NCI-H82 treated with DMSO at 0.1 percent for 48 hours (cell line): ENCODE data around the gene SMARCA4.

Source experiments
- DNase-seq: peaks from one replicate; lab custom pipeline; 2025; ENCODE audit not compliant: unreplicated experiment; lab: John Stamatoyannopoulos, UW

SMARCA4 gene

GRCh38 chr19:11010041-11010440, 49.2 kb downstream of the SMARCA4 start:
- no peak for DNase-seq

- no peak for DNase-seq
Measured at GRCh38 chr19:11012507-11012906, 51.7 kb downstream of the SMARCA4 start.

GRCh38 chr19:11013771-11014170, 52.9 kb downstream of the SMARCA4 start:
- no peak for DNase-seq

- DNase-seq: no peak
Measured at GRCh38 chr19:11014403-11014911, 53.6 kb downstream of the SMARCA4 start.

GRCh38 chr19:11016631-11017030, 55.8 kb downstream of the SMARCA4 start:
- DNase-seq: no peak

GRCh38 chr19:11017275-11018035, 56.6 kb downstream of the SMARCA4 start:
- no peak for DNase-seq

- no peak for DNase-seq
Measured at GRCh38 chr19:11018179-11018578, 57.3 kb downstream of the SMARCA4 start.

GRCh38 chr19:11018763-11019162, 57.9 kb downstream of the SMARCA4 start:
- DNase-seq: no peak

GRCh38 chr19:11019262-11019661, 58.4 kb downstream of the SMARCA4 start:
- DNase-seq: no peak

- no peak for DNase-seq
Measured at GRCh38 chr19:11019824-11020223, 59.0 kb downstream of the SMARCA4 start.

- no peak for DNase-seq
Measured at GRCh38 chr19:11020423-11020822, 59.6 kb downstream of the SMARCA4 start.

- no peak for DNase-seq
Measured at GRCh38 chr19:11020982-11021759, 60.3 kb downstream of the SMARCA4 start.

GRCh38 chr19:11021760-11022144, 60.9 kb downstream of the SMARCA4 start:
- no peak for DNase-seq

GRCh38 chr19:11023016-11023415, 62.2 kb downstream of the SMARCA4 start:
- DNase-seq: no peak

GRCh38 chr19:11023710-11024109, 62.9 kb downstream of the SMARCA4 start:
- DNase-seq: no peak

- DNase-seq: no peak
Measured at GRCh38 chr19:11024259-11024658, 63.4 kb downstream of the SMARCA4 start.

- DNase-seq: no peak
Measured at GRCh38 chr19:11025006-11025405, 64.2 kb downstream of the SMARCA4 start.

GRCh38 chr19:11025445-11025844, 64.6 kb downstream of the SMARCA4 start:
- no peak for DNase-seq

- DNase-seq: no peak
Measured at GRCh38 chr19:11025997-11026396, 65.2 kb downstream of the SMARCA4 start.

- DNase-seq: no peak
Measured at GRCh38 chr19:11027381-11027780, 66.6 kb downstream of the SMARCA4 start.

- DNase-seq: no peak
Measured at GRCh38 chr19:11028146-11028545, 67.3 kb downstream of the SMARCA4 start.

- no peak for DNase-seq
Measured at GRCh38 chr19:11031421-11032070, 70.7 kb downstream of the SMARCA4 start.
